ENCODE measurements around the gene MAPKAPK2. TPM values are rescaled to one million over a fixed set of nuclear protein-coding genes. Genes with fewer than 3 reads are reported as not detected.

MAPKAPK2 gene
- 40.3 and 66.2 TPM in 2 replicates for total RNA-seq

GRCh38 chr1:206684478-206685333 lies at the start of gene MAPKAPK2:
Gene MAPKAPK2, plus strand, starts transcription at chr1:206684905. Its CDS starts 325 bp downstream, at chr1:206685230.

DNA sequence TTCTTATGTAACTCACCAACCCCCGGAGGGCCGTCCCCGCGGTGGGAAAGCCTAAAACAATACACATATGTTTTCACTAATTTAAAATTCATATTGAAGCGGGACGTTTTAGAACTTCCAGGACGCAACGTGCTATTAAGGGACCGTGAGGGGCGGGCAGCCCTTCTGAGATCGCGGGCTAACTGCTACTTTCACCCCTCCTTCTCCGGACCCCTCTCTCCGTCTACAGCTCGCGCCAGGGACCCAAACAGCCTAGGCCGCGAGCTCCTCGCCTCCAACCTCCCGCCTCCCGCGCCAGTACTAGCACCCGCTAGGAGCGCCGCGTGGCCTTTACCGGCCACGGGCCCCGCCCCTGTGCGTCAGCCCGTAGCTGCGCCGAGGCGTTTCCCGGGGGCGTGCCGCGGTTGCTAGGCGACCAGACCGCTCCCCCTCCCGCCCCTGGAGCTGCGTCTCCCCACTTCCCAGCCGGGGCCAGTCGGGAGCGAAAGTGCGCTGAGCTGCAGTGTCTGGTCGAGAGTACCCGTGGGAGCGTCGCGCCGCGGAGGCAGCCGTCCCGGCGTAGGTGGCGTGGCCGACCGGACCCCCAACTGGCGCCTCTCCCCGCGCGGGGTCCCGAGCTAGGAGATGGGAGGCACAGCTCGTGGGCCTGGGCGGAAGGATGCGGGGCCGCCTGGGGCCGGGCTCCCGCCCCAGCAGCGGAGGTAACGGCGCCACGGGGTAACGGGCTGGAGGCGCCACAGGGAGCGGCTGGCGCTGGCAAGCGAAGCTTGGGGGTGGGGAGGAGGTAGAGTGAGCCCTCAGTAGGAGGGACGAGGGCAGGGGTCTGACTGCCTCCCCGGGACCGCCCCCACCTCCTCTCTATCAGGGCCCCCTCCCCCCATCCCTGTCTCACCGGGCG lies 49.4 kb upstream of the MAPKAPK2 start, which contains the start of gene DYRK3:
TSS of gene DYRK3 (plus strand) at position 457 of the 898 bp plus-strand sequence. CDS start at position 625, 168 bp downstream.

GRCh38 chr1:206770531-206771337 lies 86.0 kb downstream of the MAPKAPK2 start, which contains the start of gene IL19:
Gene IL19, plus strand, starts transcription at chr1:206770773. Its CDS starts 65,890 bp downstream, at chr1:206836663.

GRCh38 chr1:206772243-206772937 lies 87.7 kb downstream of the MAPKAPK2 start, which contains the start of gene IL10:
Gene IL10, minus strand, starts transcription at chr1:206772494. Its CDS starts 59 bp downstream, at chr1:206772435.

Other genes with a start within 250 kb of the MAPKAPK2 start
- 3.1 and 18.3 TPM in 2 replicates for gene IKBKE, start 214.4 kb upstream of the MAPKAPK2 start, total RNA-seq
- gene RASSF5, start 177.4 kb upstream of the MAPKAPK2 start, total RNA-seq: 5.8 and 6.3 TPM in 2 replicates
- gene EIF2D, start 72.4 kb upstream of the MAPKAPK2 start, total RNA-seq: 49.6 and 62.0 TPM in 2 replicates
- gene DYRK3, start 49.4 kb upstream of the MAPKAPK2 start, total RNA-seq: 25.9 and 60.5 TPM in 2 replicates
- gene IL19, start 85.9 kb downstream of the MAPKAPK2 start, total RNA-seq: not detected in 2 replicates
- not detected in 2 replicates for gene IL10, start 87.6 kb downstream of the MAPKAPK2 start, total RNA-seq
- 0.43 and 3.8 TPM in 2 replicates for gene IL20, start 180.7 kb downstream of the MAPKAPK2 start, total RNA-seq
- gene IL24, start 212.5 kb downstream of the MAPKAPK2 start, total RNA-seq: 0.50 and 5.8 TPM in 2 replicates
- gene FCMR, start 237.0 kb downstream of the MAPKAPK2 start, total RNA-seq: 0.34 and 0.36 TPM in 2 replicates

Data from nasal cavity respiratory epithelium epithelial cell of viscerocranial mucosa (primary cell).